ENCODE measurements around the gene LPCAT1. TPM values are rescaled to one million over a fixed set of nuclear protein-coding genes. Genes with fewer than 3 reads are reported as not detected.

The LPCAT1 gene
- total and polyA plus RNA-seq, 2 of the 4 experiments (the other 2 are of a cell fraction) = 17.7 to 33.6 TPM

DNA sequence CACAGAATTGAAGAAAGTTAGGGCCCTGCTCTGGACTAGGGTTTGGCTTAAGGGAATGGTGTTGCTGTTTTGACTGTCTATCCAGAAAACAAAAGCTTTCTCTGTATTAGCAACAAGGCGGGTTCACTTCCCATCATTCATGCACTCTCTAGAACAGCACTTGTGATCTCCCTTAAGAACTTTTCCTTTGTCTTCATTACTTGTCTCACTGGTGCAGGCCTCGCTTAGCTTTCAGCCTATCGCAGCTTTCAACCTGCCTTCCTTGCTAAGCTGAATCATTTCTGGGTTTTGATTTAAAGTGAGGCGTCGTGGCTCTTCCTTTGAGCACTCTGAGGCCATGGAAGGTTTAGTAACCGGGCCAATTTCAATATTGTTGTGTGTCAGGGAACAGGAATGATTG lies 35.2 kb upstream of the LPCAT1 start:
- H3K14ac ChIP-seq (replicated peaks; ENCODE audit: low read depth, low read length) = no peak overlapping the region
- ChIA-PET POLR2A (ENCODE audit: unreplicated experiment) (no interaction called here), CTCF (no interaction called here)
- DNase-seq (no peak), ATAC-seq (ENCODE audit: low read depth) (no peak)
- H3K79me1 ChIP-seq (ENCODE audit: low read depth in 1 of 2, low read length in 2 of 2) = no peaks in the 10 kb centered on the region
- no peak overlapping the region for H2AFZ ChIP-seq (replicated peaks; ENCODE audit: low read length, poor library complexity)
- H2BK5ac ChIP-seq (ENCODE audit: low read depth, low read length, poor library complexity, severe bottlenecking) = no peak overlapping the region
- no peaks in the 10 kb centered on the region for H3K36me3 ChIP-seq (ENCODE audit: control insufficient read depth, insufficient read depth, low read length)
- H3K9me1 ChIP-seq (ENCODE audit: insufficient read depth, low read length) = no peaks in the 10 kb centered on the region
- intact Hi-C loops (cut with micrococcal nuclease) = no loop called here
- no peak overlapping the region for H3K27ac ChIP-seq (ENCODE audit: insufficient read depth, low read length)
- no peak overlapping the region for H3K4me2 ChIP-seq (ENCODE audit: low read depth, low read length)
- dilution Hi-C loops (cut with HindIII; ENCODE audit: low sequenced_read_pairs, unreplicated experiment) = no loop called here
- H3K4me3 ChIP-seq (ENCODE audit: insufficient read depth, low read depth, low read length) = no peak overlapping the region
- peaks cover 3% of the 10 kb centered on the region for H3K9me3 ChIP-seq (ENCODE audit: control insufficient read depth, insufficient read depth, low read length)
- H4K20me1 ChIP-seq (ENCODE audit: insufficient read depth, low read length) = no peaks in the 10 kb centered on the region
- TF ChIP-seq, protein P1, sequence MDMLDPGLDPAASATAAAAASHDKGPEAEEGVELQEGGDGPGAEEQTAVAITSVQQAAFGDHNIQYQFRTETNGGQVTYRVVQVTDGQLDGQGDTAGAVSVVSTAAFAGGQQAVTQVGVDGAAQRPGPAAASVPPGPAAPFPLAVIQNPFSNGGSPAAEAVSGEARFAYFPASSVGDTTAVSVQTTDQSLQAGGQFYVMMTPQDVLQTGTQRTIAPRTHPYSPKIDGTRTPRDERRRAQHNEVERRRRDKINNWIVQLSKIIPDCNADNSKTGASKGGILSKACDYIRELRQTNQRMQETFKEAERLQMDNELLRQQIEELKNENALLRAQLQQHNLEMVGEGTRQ (IDR thresholded peaks at IDR 0.05; ENCODE audit: low read depth, low read length) = no peak
- TF ChIP-seq CHD1 (IDR thresholded peaks at IDR 0.05; ENCODE audit: low read depth, low read length) (no peak), RCOR1 (IDR thresholded peaks at IDR 0.05; ENCODE audit: insufficient replicate concordance, low read length) (no peak), MAFK (IDR thresholded peaks at IDR 0.05; ENCODE audit: low read depth, low read length) (no peak), BHLHE40 (IDR thresholded peaks at IDR 0.05; ENCODE audit: low read depth, low read length) (no peak), MAZ (IDR thresholded peaks at IDR 0.05; ENCODE audit: borderline replicate concordance, low read depth, low read length) (no peak), SMC3 (IDR thresholded peaks at IDR 0.05; ENCODE audit: low read depth, low read length) (no peak), POLR2A (IDR thresholded peaks at IDR 0.05; ENCODE audit: low read depth, low read length) (no peak), CEBPB (IDR thresholded peaks at IDR 0.05; ENCODE audit: low read depth, low read length) (no peak), NFE2L2 (IDR thresholded peaks at IDR 0.05; ENCODE audit: low read depth, low read length) (no peak), RFX5 (IDR thresholded peaks at IDR 0.05; ENCODE audit: low read depth, low read length) (no peak)
- TF ChIP-seq, protein P2, sequence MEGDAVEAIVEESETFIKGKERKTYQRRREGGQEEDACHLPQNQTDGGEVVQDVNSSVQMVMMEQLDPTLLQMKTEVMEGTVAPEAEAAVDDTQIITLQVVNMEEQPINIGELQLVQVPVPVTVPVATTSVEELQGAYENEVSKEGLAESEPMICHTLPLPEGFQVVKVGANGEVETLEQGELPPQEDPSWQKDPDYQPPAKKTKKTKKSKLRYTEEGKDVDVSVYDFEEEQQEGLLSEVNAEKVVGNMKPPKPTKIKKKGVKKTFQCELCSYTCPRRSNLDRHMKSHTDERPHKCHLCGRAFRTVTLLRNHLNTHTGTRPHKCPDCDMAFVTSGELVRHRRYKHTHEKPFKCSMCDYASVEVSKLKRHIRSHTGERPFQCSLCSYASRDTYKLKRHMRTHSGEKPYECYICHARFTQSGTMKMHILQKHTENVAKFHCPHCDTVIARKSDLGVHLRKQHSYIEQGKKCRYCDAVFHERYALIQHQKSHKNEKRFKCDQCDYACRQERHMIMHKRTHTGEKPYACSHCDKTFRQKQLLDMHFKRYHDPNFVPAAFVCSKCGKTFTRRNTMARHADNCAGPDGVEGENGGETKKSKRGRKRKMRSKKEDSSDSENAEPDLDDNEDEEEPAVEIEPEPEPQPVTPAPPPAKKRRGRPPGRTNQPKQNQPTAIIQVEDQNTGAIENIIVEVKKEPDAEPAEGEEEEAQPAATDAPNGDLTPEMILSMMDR (conservative IDR thresholded peaks at IDR 0.05; ENCODE audit: low read depth, low read length) = no peak
- H2BK120ac ChIP-seq (ENCODE audit: low read depth, low read length) = no peak overlapping the region
- H3K27me3 ChIP-seq (ENCODE audit: control insufficient read depth, insufficient read depth, low read length) = peaks cover 51% of the 10 kb centered on the region
- no peak overlapping the region for H2AK5ac ChIP-seq (ENCODE audit: low read depth, low read length)
- H4K8ac ChIP-seq (ENCODE audit: low read depth in 2 of 2, low read length in 2 of 2) = no peak overlapping the region
- H3K4ac ChIP-seq (ENCODE audit: low read depth, low read length) = no peak overlapping the region
- H3K18ac ChIP-seq (ENCODE audit: low read depth, low read length) = no peak overlapping the region
- no peak overlapping the region for H2AK9ac ChIP-seq (replicated peaks; ENCODE audit: low read depth, low read length, poor library complexity)
- H3K9ac ChIP-seq (ENCODE audit: low read depth, low read length) = no peak overlapping the region
- 88% methylated on average over 1 of the region's 6 CpGs; no CpG with 5 or more reads in 1 of the 2 experiments for WGBS, 2 experiments (ENCODE audit: extremely low coverage in 2 of 2, insufficient read length in 1 of 2)
- in situ Hi-C loops (cut with MboI; ENCODE audit: low sequenced_read_pairs) = no loop called here
- BruUV-seq (replicated peaks) = no TSS peak
- no peak overlapping the region for H3K23ac ChIP-seq (ENCODE audit: low read depth, low read length)
- H2BK20ac ChIP-seq (ENCODE audit: low read depth, low read length) = no peak overlapping the region
- H2BK15ac ChIP-seq (ENCODE audit: low read depth, low read length) = no peak overlapping the region
- no peak overlapping the region for H4K5ac ChIP-seq (ENCODE audit: low read depth, low read length)
- no peak overlapping the region for H4K91ac ChIP-seq (ENCODE audit: insufficient read depth, low read depth, low read length)
- H3K4me1 ChIP-seq (ENCODE audit: control insufficient read depth, insufficient read depth, low read length) = peaks cover 1% of the 10 kb centered on the region; the same call in 1 of the 2 replicates
- no peak overlapping the region for H3K56ac ChIP-seq (ENCODE audit: extremely low read depth, insufficient read depth, low read length)

Measured in IMR-90 (cell line).